GM12872 (cell line): ENCODE results near the gene ASB18.

ENCODE experiments used
- CTCF ChIP-seq: IDR thresholded peaks from 3 replicates; pipeline ENCODE4 v1.5.1; 2011; ENCODE audit warnings: low read depth, mild to moderate bottlenecking, low read length, moderate library complexity; ENCODE audit not compliant: insufficient read depth

Gene ASB18

GRCh38 chr2:236282406-236282805 lies 18.2 kb upstream of the ASB18 start:
- TF ChIP-seq CTCF, result no peak

GRCh38 chr2:236281423-236281822 lies 17.2 kb upstream of the ASB18 start:
- no peak for TF ChIP-seq CTCF

GRCh38 chr2:236273126-236273525 lies 8.9 kb upstream of the ASB18 start:
- TF ChIP-seq CTCF, result no peak

DNA sequence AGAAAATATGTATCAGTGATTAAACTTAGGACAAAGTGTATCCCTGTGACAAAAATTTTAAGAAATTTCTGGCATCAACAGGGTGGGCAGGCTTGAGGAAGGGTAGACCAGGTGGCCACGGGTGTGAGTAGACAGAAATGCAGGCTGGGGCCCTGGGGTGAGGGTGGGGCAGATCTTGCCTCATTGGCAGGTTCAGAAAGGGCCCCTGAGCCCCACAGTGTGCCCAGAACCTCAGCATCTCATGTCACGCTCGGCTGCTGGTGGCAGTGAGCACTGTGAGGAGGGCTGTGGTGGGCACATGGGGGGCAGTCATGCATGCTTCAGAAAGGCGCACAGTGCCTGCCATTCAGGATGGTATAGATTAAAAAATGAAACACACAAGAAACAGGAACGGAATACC lies 7.6 kb upstream of the ASB18 start:
- TF ChIP-seq CTCF, result no peak

- TF ChIP-seq CTCF, result no peak
Observed at GRCh38 chr2:236265675-236266074, 1.5 kb upstream of the ASB18 start.

DNA sequence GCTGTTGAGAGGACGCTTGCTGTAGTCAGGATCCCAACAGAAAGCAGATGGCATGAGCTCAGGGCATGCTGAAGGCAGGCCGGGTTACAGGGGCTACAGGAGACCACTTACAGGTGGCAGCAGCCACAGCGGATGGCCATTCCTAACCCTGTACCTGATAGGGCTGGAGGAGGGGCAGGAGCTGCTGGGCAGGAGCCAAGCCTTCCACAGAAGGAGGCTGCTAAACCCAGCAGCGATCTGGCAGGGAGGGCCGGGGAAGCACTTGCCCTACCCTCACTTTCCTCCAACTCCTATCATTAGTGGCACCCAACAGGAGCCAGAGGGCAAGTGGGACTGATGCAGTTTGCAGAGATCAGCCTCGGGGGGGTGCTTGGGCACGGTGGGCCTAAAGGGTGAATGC lies 2.0 kb downstream of the ASB18 start:
- TF ChIP-seq CTCF, result no peak

DNA sequence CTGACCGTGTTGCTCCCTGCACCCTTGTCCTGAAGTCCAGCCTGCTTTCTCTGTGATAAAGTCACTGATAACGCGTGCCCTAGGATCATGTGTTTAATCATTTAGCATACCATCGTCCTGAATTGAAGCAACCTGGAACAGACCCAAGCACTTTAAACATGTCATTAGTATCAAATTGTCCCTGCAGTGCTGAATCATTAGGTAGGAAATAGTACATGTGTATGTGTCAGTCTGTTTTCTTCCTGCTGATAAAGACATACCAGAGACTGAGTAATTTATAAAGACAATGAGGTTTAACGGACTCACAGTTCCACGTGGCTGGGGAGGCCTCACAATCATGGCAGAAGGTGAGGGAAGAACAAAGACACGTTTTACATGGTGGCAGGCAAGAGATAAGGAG lies 2.8 kb downstream of the ASB18 start:
- TF ChIP-seq CTCF, result no peak

DNA sequence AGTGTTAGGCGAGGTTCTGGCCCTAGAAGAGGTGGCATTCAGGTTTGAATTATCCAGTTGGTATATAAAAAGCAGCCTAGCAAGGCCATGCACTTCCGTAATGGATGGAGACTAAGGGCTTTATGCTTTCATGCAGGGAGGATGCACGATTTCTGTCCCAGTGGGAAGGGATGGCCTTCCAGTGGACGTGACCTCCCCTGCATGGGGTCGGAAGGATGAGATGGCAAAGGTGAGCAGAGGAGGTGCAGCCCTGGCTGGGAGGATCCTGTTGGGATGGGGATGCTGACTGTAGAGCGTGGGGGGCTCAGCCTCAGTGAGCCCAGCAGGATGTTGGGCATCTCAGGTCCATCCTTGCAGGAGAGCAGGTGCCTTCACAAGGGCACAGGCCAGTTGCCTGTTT lies 4.8 kb downstream of the ASB18 start:
- no peak for TF ChIP-seq CTCF
